GM21528 (cell line): Measurements from ENCODE around the gene SNX18.

ENCODE experiments used
- ATAC-seq: cut with Tn5 transposase; IDR thresholded peaks from one replicate; pipeline ENCODE4 v1.9.1; 2021; ENCODE audit warnings: mild to moderate bottlenecking, moderate library complexity; ENCODE audit not compliant: unreplicated experiment, low FRiP score

Gene SNX18

GRCh38 chr5:54577937-54578653 lies 60.5 kb downstream of the SNX18 start:
- ATAC-seq, result no peak

- no peak for ATAC-seq
Observed at GRCh38 chr5:54579591-54580295, 62.2 kb downstream of the SNX18 start.

- ATAC-seq, result no peak
Observed at GRCh38 chr5:54580997-54581811, 63.6 kb downstream of the SNX18 start.

GRCh38 chr5:54581831-54582548 lies 64.4 kb downstream of the SNX18 start:
- no peak for ATAC-seq

GRCh38 chr5:54586336-54586735 lies 68.8 kb downstream of the SNX18 start:
- ATAC-seq, result no peak

GRCh38 chr5:54589786-54590185 lies 72.2 kb downstream of the SNX18 start:
- no peak for ATAC-seq

- ATAC-seq, result no peak
Observed at GRCh38 chr5:54590824-54591223, 73.3 kb downstream of the SNX18 start.

GRCh38 chr5:54593779-54594178 lies 76.2 kb downstream of the SNX18 start:
- no peak for ATAC-seq

- ATAC-seq, result no peak
Observed at GRCh38 chr5:54594181-54594580, 76.6 kb downstream of the SNX18 start.

- no peak for ATAC-seq
Observed at GRCh38 chr5:54595721-54596120, 78.2 kb downstream of the SNX18 start.
